Cardiac fibroblast (primary cell): Measurements from ENCODE around the gene RHBDD1.
"Not testable (repeated sequence)": the region's sequence is repeated elsewhere in the genome, so short reads cannot be mapped to it uniquely, and the experiment has no call there.

ENCODE experiments used
- DNase-seq, 2 donors: peaks; one replicate each; pipeline versions ENCODE4 v3.0.0 to v3.0.0-alpha.2; 2010; ENCODE audit warnings: low read depth in 2 of 2
- H3K4me3 ChIP-seq, 2 donors: replicated peaks in 1 of 2; 1 replicate in 1 of 2; 2 replicates in 1 of 2; pipeline ENCODE4 v1.5.1; 2011; ENCODE audit warnings: low read depth in 2 of 2, low read length in 2 of 2, mild to moderate bottlenecking in 2 of 2, moderate library complexity in 1 of 2
- CTCF ChIP-seq: IDR thresholded peaks from one replicate; pipeline ENCODE4 v1.5.1; 2011; ENCODE audit warnings: low read depth, mild to moderate bottlenecking, low read length, inconsistent platforms

RHBDD1 gene

GRCh38 chr2:226825056-226825455, 10.8 kb upstream of the RHBDD1 start:
- H3K4me3 ChIP-seq = no peak overlapping the region
- TF ChIP-seq CTCF = no peak
- no peak for DNase-seq

- DNase-seq = no peak
- TF ChIP-seq CTCF = no peak
- H3K4me3 ChIP-seq = no peak overlapping the region
Observed at GRCh38 chr2:226828191-226828590, 7.7 kb upstream of the RHBDD1 start.

DNA sequence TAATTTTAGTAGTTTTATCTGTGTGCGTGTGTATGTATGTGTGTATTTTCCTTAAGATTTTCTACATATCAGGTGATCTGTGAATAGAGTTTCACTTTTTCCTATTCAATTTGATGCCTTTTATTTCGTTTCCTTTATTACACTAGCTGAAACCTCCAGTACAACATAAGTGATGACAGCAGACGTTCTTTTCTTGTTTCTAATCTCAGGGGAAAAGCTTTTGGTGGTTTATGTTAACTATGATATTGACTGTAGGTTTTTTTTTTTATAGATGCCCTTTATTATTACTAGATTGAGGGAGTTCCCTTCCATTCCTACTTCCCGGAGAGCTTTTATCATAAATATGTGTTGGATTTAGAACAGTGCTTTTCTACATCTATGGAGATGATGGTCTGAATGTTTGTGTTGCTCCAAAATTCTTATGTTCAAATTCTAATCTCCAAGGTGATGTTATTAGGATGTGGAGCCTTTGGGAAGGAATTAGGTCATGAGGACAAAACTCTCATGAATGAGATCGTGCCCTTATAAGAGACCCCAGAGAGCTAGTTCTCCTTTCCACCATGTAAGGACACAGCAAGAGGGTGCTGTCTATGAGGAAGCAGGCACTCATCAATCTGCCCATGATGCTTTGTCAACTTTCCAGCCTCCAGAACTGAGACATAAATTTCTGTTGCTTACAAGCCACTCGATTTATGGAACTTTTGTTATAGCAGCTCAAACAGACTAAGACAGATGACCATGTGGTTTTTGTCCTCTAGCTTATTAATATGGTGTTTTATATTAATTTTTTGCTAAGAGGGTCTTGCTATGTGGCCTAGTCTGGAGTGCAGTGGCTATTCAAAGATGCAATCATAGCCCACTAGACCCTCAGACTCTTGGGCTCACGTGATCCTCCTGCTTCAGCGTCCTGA, 5.9 kb upstream of the RHBDD1 start:
- no peak for DNase-seq
- TF ChIP-seq CTCF = no peak
- H3K4me3 ChIP-seq = no peak overlapping the region

- H3K4me3 ChIP-seq = no peak overlapping the region
- no peak for DNase-seq
- TF ChIP-seq CTCF = no peak
Observed at GRCh38 chr2:226831266-226831665, 4.6 kb upstream of the RHBDD1 start.

GRCh38 chr2:226832061-226832460, 3.8 kb upstream of the RHBDD1 start:
- no peak overlapping the region for H3K4me3 ChIP-seq
- no peak for TF ChIP-seq CTCF
- DNase-seq = no peak

DNA sequence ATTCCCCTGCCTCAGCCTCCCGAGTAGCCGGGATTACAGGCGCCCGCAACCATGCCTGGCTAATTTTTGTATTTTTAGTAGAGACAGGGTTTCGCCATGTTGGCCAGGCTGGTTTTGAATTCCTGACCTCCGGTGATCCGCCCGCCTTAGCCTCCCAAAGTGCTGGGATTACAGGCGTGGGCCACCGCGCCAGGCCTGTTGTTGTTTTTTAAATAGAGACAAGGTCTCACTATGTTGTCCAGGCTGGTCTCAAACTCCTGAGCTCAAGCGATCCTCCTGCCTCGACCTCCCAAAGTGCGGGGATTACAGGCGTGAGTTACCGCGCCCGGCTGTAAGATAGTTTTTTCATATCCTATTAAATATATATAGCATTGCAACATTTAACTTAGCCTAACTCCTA, 974 bp upstream of the RHBDD1 start:
- H3K4me3 ChIP-seq = peak overlapping the region in 1 of 2 donors; percentile 82
- not testable (repeated sequence) for DNase-seq

- H3K4me3 ChIP-seq = peak overlapping the region; percentile 82 to 83
- TF ChIP-seq CTCF = no peak
- no peak for DNase-seq
Observed at GRCh38 chr2:226835420-226835795, 446 bp upstream of the RHBDD1 start.
